Neural cell (in vitro differentiated cells): Measurements from ENCODE around the gene PRDM1. TPM values are rescaled to one million over a fixed set of nuclear protein-coding genes. Genes with fewer than 3 reads are reported as not detected.
"Not testable (repeated sequence)": the region's sequence is repeated elsewhere in the genome, so short reads cannot be mapped to it uniquely, and the experiment has no call there.

Experiments
- H2AFZ ChIP-seq: fragments of 200-600, 300-800 bp; sonication (generic), shearing (Covaris generic); 2 replicates; pipeline ENCODE4 v1.6.0; 2014; ENCODE audit warnings: low read depth, mild to moderate bottlenecking, antibody characterized with exemption, low read length, moderate library complexity
- H3F3A ChIP-seq: fragments of 200-600 bp; shearing (Covaris generic); 2 replicates; pipeline ENCODE4 v1.6.1; 2016; ENCODE audit warnings: mild to moderate bottlenecking, moderate library complexity, mixed read lengths, antibody characterized with exemption, low read length; ENCODE audit not compliant: insufficient read depth, poor library complexity, severe bottlenecking
- H3K27ac ChIP-seq: fragments of 200-600, 300-800 bp; sonication (generic), shearing (Covaris generic); 2 replicates; pipeline ENCODE4 v1.5.1; 2014; ENCODE audit warnings: mild to moderate bottlenecking, low read length, moderate library complexity
- H3K27me3 ChIP-seq: fragments of 300-800, 200-600 bp; sonication (generic), shearing (Covaris generic); 2 replicates; pipeline ENCODE4 v1.6.0; 2014; ENCODE audit warnings: mild to moderate bottlenecking, low read depth, low read length, moderate library complexity; ENCODE audit not compliant: insufficient read depth
- H3K36me3 ChIP-seq: fragments of 300-800, 200-600 bp; sonication (generic), shearing (Covaris generic); 2 replicates; pipeline ENCODE4 v1.5.1; 2014; ENCODE audit warnings: mild to moderate bottlenecking, antibody characterized with exemption, low read length, moderate library complexity; ENCODE audit not compliant: insufficient read depth
- H3K4me2 ChIP-seq: fragments of 300-800, 200-600 bp; sonication (generic), shearing (Covaris generic); 2 replicates; pipeline ENCODE4 v1.6.0; 2014; ENCODE audit warnings: mild to moderate bottlenecking, low read length
- H3K4me3 ChIP-seq: fragments of 300-800, 200-600 bp; sonication (generic), shearing (Covaris generic); 2 replicates; pipeline ENCODE4 v1.5.1; 2014; ENCODE audit warnings: mild to moderate bottlenecking, low read length, moderate library complexity
- H3K79me2 ChIP-seq: fragments of 200-600 bp; shearing (Covaris generic); replicated peaks from 2 replicates; pipeline ENCODE4 v1.6.0; 2014; ENCODE audit warnings: mild to moderate bottlenecking, low read length, moderate library complexity; ENCODE audit not compliant: insufficient read depth
- H3K9ac ChIP-seq: fragments of 300-800, 200-600 bp; sonication (generic), shearing (Covaris generic); 2 replicates; pipeline ENCODE4 v1.6.1; 2016; ENCODE audit warnings: mild to moderate bottlenecking, low read length, mixed read lengths
- H3K9me2 ChIP-seq: fragments of 200-600 bp; shearing (Covaris generic); 2 replicates; pipeline ENCODE4 v1.6.1; 2016; ENCODE audit warnings: mild to moderate bottlenecking, low read length, mixed read lengths; ENCODE audit not compliant: insufficient read depth
- H3K9me3 ChIP-seq: fragments of 200-600, 300-800 bp; sonication (generic), shearing (Covaris generic); 2 replicates; pipeline ENCODE4 v1.6.1; 2016; ENCODE audit warnings: mild to moderate bottlenecking, mixed run types, low read length, moderate library complexity, mixed read lengths
- H4K20me1 ChIP-seq: fragments of 200-600 bp; shearing (Covaris generic); 2 replicates; pipeline ENCODE4 v1.6.1; 2016; ENCODE audit warnings: mild to moderate bottlenecking, mixed run types; ENCODE audit not compliant: insufficient read depth
- CTCF ChIP-seq: fragments of 450-650 bp; IDR thresholded peaks from 2 replicates; pipeline ENCODE4 v1.5.1; 2014; ENCODE audit warnings: antibody characterized with exemption, mild to moderate bottlenecking, moderate library complexity; ENCODE audit not compliant: poor library complexity, severe bottlenecking
- EP300 ChIP-seq: fragments of 450-650 bp; conservative IDR thresholded peaks from 2 replicates; pipeline ENCODE4 v1.6.1; 2014; ENCODE audit warnings: antibody characterized with exemption, mild to moderate bottlenecking, moderate library complexity; ENCODE audit not compliant: poor library complexity, severe bottlenecking
- EZH2 ChIP-seq: fragments of 200-600, 300-800 bp; shearing (Covaris generic), sonication (generic); IDR thresholded peaks from 2 replicates; pipeline ENCODE4 v1.6.1; 2014; ENCODE audit warnings: antibody characterized with exemption, low read length, borderline replicate concordance, mild to moderate bottlenecking; ENCODE audit not compliant: insufficient read depth, poor library complexity, severe bottlenecking
- MXI1 ChIP-seq: fragments of 450-650 bp; conservative IDR thresholded peaks from 2 replicates; pipeline ENCODE4 v1.6.1; 2014; ENCODE audit warnings: antibody characterized with exemption, mild to moderate bottlenecking; ENCODE audit not compliant: poor library complexity, severe bottlenecking
- POLR2AphosphoS5 ChIP-seq: IDR thresholded peaks from 2 replicates; pipeline ENCODE4 v1.6.1; 2012
- RAD21 ChIP-seq: fragments of 450-650 bp; conservative IDR thresholded peaks from 2 replicates; pipeline ENCODE4 v1.6.1; 2014; ENCODE audit warnings: antibody characterized with exemption, mild to moderate bottlenecking, moderate library complexity
- REST ChIP-seq: IDR thresholded peaks from 2 replicates; pipeline ENCODE4 v1.6.1; 2012; ENCODE audit warnings: borderline replicate concordance
- SMC3 ChIP-seq: fragments of 450-650 bp; conservative IDR thresholded peaks from 2 replicates; pipeline ENCODE4 v1.6.1; 2014; ENCODE audit warnings: antibody characterized with exemption, mild to moderate bottlenecking, moderate library complexity; ENCODE audit not compliant: poor library complexity
- TAF1 ChIP-seq: IDR thresholded peaks from 2 replicates; pipeline ENCODE4 v1.6.1; 2012; ENCODE audit warnings: low read depth
- polyA plus RNA-seq: library from polyadenylated mRNA; depleted of rRNA; stranded (reverse); fragments of >200 nt; gene quantifications from 2 replicates; pipeline ENCODE4 v1.2.3, GENCODE V29; 2014

Gene PRDM1
- polyA plus RNA-seq, 1 donor from 2014 or later: 0.09 TPM

- H3K4me2 ChIP-seq: no peak overlapping the region
- no peak for TF ChIP-seq MXI1
- TF ChIP-seq EZH2: no peak
- TF ChIP-seq TAF1: no peak
- TF ChIP-seq EP300: no peak
- no peak for TF ChIP-seq RAD21
- no peak for TF ChIP-seq REST
- H3K9me2 ChIP-seq: no peaks in the 10 kb centered on the region
- no peaks in the 10 kb centered on the region for H3K36me3 ChIP-seq
- H2AFZ ChIP-seq: no peak overlapping the region
- no peaks in the 10 kb centered on the region for H3K9me3 ChIP-seq
- no peaks in the 10 kb centered on the region for H4K20me1 ChIP-seq
- no peaks in the 10 kb centered on the region for H3F3A ChIP-seq
- no peaks in the 10 kb centered on the region for H3K79me2 ChIP-seq
- no peaks in the 10 kb centered on the region for H3K27me3 ChIP-seq
- H3K9ac ChIP-seq: no peak overlapping the region
- no peak overlapping the region for H3K4me3 ChIP-seq
- no peak overlapping the region for H3K27ac ChIP-seq
These were observed 63.4 kb downstream of the PRDM1 start for GRCh38 chr6:106149472-106150069.

DNA sequence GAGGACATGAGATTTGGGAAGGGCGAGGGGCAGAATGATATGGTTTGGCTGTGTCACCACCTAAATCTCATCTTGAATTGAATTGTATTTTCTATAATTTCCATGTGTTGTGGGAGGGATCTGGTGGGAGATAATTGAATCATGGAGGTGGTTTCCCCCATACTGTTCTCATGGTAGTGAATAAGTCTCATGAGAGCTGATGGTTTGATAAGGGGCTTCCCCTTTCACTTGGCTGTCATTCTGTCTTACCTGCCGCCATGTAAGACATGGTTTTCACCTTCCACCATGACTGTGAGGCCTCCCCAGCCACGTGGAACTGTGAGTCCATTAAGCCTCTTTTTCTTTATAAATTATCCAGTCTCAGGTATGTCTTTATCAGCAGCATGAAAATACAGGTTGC is 66.3 kb downstream of the PRDM1 start:
- not testable (repeated sequence) for H3K27ac ChIP-seq, H3K4me3 ChIP-seq, H4K20me1 ChIP-seq, H3K9me3 ChIP-seq, H3K4me2 ChIP-seq, H3K79me2 ChIP-seq, H3K9ac ChIP-seq, H3K9me2 ChIP-seq, H3K36me3 ChIP-seq, H3F3A ChIP-seq, H2AFZ ChIP-seq, H3K27me3 ChIP-seq

GRCh38 chr6:106152952-106153351 is 66.8 kb downstream of the PRDM1 start:
- no peaks in the 10 kb centered on the region for H3K9me2 ChIP-seq
- no peaks in the 10 kb centered on the region for H3K27me3 ChIP-seq
- H3F3A ChIP-seq: no peaks in the 10 kb centered on the region
- H3K4me2 ChIP-seq: no peak overlapping the region
- H3K4me3 ChIP-seq: no peak overlapping the region
- no peak overlapping the region for H3K27ac ChIP-seq
- no peaks in the 10 kb centered on the region for H3K36me3 ChIP-seq
- no peak overlapping the region for H3K9ac ChIP-seq
- no peaks in the 10 kb centered on the region for H3K79me2 ChIP-seq
- H2AFZ ChIP-seq: no peak overlapping the region
- H3K9me3 ChIP-seq: no peaks in the 10 kb centered on the region
- TF ChIP-seq SMC3 (no peak), TAF1 (no peak), REST (no peak), RAD21 (no peak), POLR2AphosphoS5 (no peak), CTCF (no peak), MXI1 (no peak), EZH2 (no peak), EP300 (no peak)
- no peaks in the 10 kb centered on the region for H4K20me1 ChIP-seq
